ENCODE data around the gene PRR5. TPM values are rescaled to one million over a fixed set of nuclear protein-coding genes. Genes with fewer than 3 reads are reported as not detected.

The PRR5 gene
- total and polyA plus RNA-seq, 2 of the 13 experiments (the other 11 are each of a cell fraction or from before 2014, with no cell fraction given): 11.6 to 27.5 TPM

DNA sequence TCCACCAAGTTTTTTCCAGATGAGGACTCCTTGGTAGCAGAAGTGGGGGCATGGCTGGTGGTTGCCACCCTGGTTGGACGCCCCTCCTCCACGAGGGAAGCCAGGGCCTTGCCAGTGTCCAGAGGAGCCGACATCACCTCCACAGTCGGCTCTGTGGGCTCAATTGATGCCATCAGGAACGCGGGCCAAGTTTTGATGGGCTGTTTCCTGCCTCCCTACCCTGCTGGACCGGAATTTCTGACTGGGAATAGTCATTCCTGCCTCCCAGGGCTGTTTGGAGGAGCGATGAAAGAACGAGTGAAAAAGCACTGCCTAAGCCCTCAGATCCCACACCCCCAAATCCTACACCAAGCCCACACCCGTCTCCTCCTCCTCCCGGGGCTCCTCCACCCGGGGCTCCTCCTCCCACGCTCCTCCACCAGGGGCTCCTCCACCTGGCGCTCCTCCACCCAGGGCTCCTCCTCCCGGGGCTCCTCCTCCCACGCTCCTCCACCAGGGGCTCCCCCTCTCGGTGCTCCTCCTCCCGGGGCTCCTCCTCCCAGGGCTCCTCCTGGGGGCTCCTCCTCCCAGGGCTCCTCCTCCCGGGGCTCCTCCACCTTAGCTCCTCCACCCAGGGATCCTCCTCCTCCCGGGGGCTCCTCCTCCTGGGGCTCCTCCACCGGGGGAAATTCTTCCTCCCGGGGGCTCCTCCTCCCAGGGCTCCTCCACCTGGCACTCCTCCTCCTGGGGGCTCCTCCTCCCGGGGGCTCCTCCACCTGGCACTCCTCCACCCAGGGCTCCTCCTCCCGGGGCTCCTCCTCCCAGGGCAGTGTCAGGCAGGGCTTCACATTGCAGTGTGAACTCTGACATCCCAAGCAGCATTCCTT, 10.0 kb upstream of the PRR5 start:
- POLR2A ChIA-PET: interaction anchor here (2.1 kb wide), 1 partner anchor 15 kb away, joined by 7 read pairs; no protein-coding TSS in a partner anchor
- no peak for FAIRE-seq

DNA sequence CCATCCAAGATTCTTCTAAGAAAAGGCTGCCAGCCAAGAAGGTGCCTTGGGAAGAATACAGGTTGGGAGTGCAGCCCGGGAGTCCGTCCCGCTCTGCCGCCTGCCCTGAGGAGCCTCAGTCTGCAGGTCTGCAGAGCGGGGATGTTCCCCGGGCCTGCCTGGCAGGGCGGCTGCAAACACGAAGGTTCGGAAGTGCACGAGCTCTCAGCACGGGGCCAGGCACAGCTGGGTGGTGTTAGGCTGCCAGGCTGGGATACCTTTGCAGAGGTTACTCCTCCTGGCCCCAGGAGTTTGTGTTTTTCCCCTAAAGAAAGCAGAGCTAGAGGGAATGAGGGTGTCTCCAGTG, 9.4 kb upstream of the PRR5 start:
- Histone ChIP-seq H3K4me1 (ENCODE audit: insufficient read depth, low read length) (peaks cover 17% of the 10 kb centered on the region), H3K79me2 (ENCODE audit: insufficient read depth, low read length) (peaks cover 12% of the 10 kb centered on the region), H3K9me3 (ENCODE audit: low read length) (no peaks in the 10 kb centered on the region), H3K4me3 (replicated peaks in 1 of 3; ENCODE audit: insufficient read depth in 1 of 3, low read depth in 2 of 3, low read length in 3 of 3) (no peak overlapping the region), H2AFZ (ENCODE audit: low read length) (no peak overlapping the region), H4K20me1 (ENCODE audit: insufficient read depth, low read length) (no peaks in the 10 kb centered on the region; the same call in 1 of the 2 replicates), H3K27ac (ENCODE audit: extremely low read length, insufficient read depth, low read length) (peak overlapping the region; percentile 77), H3K9ac (ENCODE audit: insufficient read depth, low read depth, low read length) (no peak overlapping the region), H3K36me3 (replicated peaks in 1 of 2; ENCODE audit: control insufficient read depth in 1 of 2, insufficient read depth in 2 of 2, low read length in 2 of 2) (peaks cover 3 to 4% of the 10 kb centered on the region in 2 experiments; a peak in 2 of 5 replicates), H3K4me2 (ENCODE audit: low read depth, low read length) (no peak overlapping the region), H3K27me3 (ENCODE audit: control insufficient read depth in 1 of 2, insufficient read depth in 2 of 2, low read length in 2 of 2) (no peaks in the 10 kb centered on the region)
- ChIA-PET POLR2A (interaction anchor here (1.4 to 2.1 kb wide), 2 partner anchors 8 to 16 kb away, joined by 5 to 7 read pairs; no protein-coding TSS in a partner anchor), CTCF (ENCODE audit: low intra/inter-chr PET ratio, low total read pairs) (no interaction called here)
- ATAC-seq (peak; percentile 6; the same call in 2 of the 3 replicates), FAIRE-seq (no peak), DNase-seq (ENCODE audit: low spot score) (no peak)
- no TSS peak for BruUV-seq (replicated peaks)
- no CpG with 5 or more reads among the region's 11 CpGs for WGBS (ENCODE audit: low lambda C conversion rate)
- TF ChIP-seq ZNF263 (CRISPR knock-in tag; IDR thresholded peaks at IDR 0.05) (peak; percentile 7; the same call in 1 of the 2 replicates), AGO2 (optimal IDR thresholded peaks at IDR 0.05; ENCODE audit: low read depth, low read length) (no peak)
- intact Hi-C loops (cut with micrococcal nuclease; ENCODE audit: unreplicated experiment) (no loop called here), in situ Hi-C loops (cut with HindIII; ENCODE audit: extremely low pct_ligation_motif_present, low pct_unique_long_range_greater_than_20kb) (no loop called here)

More for the DNA sequence above, 10.0 kb upstream of the PRR5 start:
- TF ChIP-seq ZNF263 (CRISPR knock-in tag; IDR thresholded peaks at IDR 0.05) (peak; percentile 59; the same call in 1 of the 2 replicates), EP300 (IDR thresholded peaks at IDR 0.05; ENCODE audit: low read depth in 2 of 2, low read length in 2 of 2) (no peak), EP300 (CRISPR knock-in tag; IDR thresholded peaks at IDR 0.05; ENCODE audit: borderline replicate concordance) (no peak), ZNF652 (CRISPR knock-in tag; IDR thresholded peaks at IDR 0.05; ENCODE audit: borderline replicate concordance, low read depth) (no peak), ZNF326 (CRISPR knock-in tag; IDR thresholded peaks at IDR 0.05; ENCODE audit: borderline replicate concordance) (no peak), SRSF4 (IDR thresholded peaks at IDR 0.05; ENCODE audit: low read depth, low read length, poor library complexity, severe bottlenecking) (no peak), ZNF552 (CRISPR knock-in tag; IDR thresholded peaks at IDR 0.05; ENCODE audit: borderline replicate concordance) (no peak), ZNF614 (CRISPR knock-in tag; IDR thresholded peaks at IDR 0.05; ENCODE audit: borderline replicate concordance) (no peak)
- Histone ChIP-seq H3K79me2 (ENCODE audit: insufficient read depth, low read length) (peaks cover 14% of the 10 kb centered on the region), H3K4me1 (ENCODE audit: insufficient read depth, low read length) (peaks cover 19% of the 10 kb centered on the region), H3K9ac (ENCODE audit: insufficient read depth, low read depth, low read length) (no peak overlapping the region), H4K20me1 (ENCODE audit: insufficient read depth, low read length) (no peaks in the 10 kb centered on the region; the same call in 1 of the 2 replicates), H3K4me2 (ENCODE audit: low read depth, low read length) (no peak overlapping the region), H3K27me3 (ENCODE audit: control insufficient read depth in 1 of 2, insufficient read depth in 2 of 2, low read length in 2 of 2) (no peaks in the 10 kb centered on the region), H2AFZ (ENCODE audit: low read length) (no peak overlapping the region), H3K27ac (ENCODE audit: extremely low read length, insufficient read depth, low read length) (peak overlapping the region; percentile 77), H3K4me3 (replicated peaks in 1 of 3; ENCODE audit: insufficient read depth in 1 of 3, low read depth in 2 of 3, low read length in 3 of 3) (no peak overlapping the region), H3K36me3 (replicated peaks in 1 of 2; ENCODE audit: control insufficient read depth in 1 of 2, insufficient read depth in 2 of 2, low read length in 2 of 2) (peaks cover 3 to 8% of the 10 kb centered on the region in 2 experiments; a peak in 2 of 5 replicates), H3K9me3 (ENCODE audit: low read length) (no peaks in the 10 kb centered on the region)
- intact Hi-C loops (cut with micrococcal nuclease; ENCODE audit: unreplicated experiment): no loop called here
- CTCF ChIA-PET (ENCODE audit: low intra/inter-chr PET ratio, low total read pairs): no interaction called here
- ATAC-seq (no peak), DNase-seq (ENCODE audit: low spot score) (no peak)
- BruUV-seq (replicated peaks): no TSS peak
- WGBS (ENCODE audit: low lambda C conversion rate): 90% methylated on average over 15 of the region's 24 CpGs
- in situ Hi-C loops (cut with HindIII; ENCODE audit: extremely low pct_ligation_motif_present, low pct_unique_long_range_greater_than_20kb): no loop called here
